ENCODE measurements around the gene PPL. TPM values are rescaled to one million over a fixed set of nuclear protein-coding genes. Genes with fewer than 3 reads are reported as not detected.
"Not testable (repeated sequence)": the region's sequence is repeated elsewhere in the genome, so short reads cannot be mapped to it uniquely, and the experiment has no call there.

PPL gene
- total RNA-seq, 1 donor from 2014 or later: not detected

DNA sequence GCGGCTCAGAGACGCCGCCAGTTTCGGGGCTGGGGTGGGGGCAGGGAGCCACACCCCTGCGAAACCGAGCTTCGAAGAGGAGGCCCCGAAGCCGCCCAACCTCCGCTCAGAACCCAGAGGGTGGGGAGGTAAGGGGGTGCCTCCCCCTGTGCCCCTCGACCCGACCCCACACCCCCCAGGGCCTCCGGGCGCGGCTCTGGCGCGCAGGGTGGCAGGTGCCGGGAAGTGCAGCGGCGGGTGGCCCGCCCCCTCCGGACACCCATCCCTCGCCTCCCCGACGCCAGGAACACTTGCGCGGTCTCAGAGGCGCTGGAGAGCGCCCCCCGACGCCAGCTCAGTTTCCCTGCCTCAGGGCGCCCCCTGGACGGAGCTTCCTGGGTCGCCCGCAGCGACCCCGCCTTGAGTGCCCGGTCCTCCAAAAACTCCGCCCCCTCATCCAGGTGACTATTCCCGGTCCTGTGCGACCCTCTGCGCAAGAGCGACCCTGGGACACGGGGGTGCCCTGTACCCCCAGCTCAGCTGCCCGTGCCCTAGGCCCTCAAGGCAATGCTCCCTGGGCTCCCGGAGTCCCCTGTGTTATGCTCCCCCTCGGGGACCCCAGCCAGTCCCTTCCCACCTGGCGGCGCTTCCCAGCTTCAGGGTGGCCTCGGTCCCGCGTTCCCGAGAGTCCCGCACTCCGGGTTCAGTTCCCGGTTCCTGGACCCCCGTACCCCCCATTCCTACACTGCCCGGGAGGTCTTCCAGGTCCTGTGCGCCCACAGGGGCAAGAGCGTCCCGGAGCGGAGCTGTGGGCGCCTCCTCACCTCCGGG, 562 bp downstream of the PPL start:
- intact Hi-C loops (cut with micrococcal nuclease): no loop called here

DNA sequence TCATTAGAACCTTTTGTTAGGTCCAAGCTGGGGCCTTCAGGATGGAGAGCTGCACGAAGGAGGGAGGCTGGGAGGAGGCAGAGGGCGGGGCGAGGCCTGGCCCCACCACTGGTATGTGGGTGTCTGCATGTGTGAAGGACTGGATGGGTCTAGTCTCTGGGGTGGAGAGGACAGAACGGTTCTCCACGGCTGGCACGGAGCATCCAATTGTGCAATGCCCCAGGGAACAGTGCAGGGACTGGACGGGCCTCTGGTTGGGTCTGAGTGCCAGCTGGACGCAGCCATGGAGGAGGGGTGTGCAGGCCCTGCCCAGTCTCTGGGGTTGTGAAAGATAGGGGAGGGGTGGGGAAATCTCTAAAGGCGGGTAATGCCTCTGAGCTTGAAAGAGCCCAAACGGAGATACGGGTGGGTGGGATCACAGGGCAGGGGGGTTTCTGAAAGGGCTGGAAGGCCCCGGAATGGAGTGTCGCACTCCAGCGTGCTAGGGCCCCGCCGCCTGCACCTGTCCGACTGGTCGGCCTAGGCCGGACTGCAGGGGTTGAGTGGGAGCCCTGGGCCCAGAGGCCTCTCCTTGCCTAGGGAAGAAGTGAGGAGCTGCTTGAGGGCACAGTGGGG, 1.6 kb downstream of the PPL start:
- intact Hi-C loops (cut with micrococcal nuclease): no loop called here

DNA sequence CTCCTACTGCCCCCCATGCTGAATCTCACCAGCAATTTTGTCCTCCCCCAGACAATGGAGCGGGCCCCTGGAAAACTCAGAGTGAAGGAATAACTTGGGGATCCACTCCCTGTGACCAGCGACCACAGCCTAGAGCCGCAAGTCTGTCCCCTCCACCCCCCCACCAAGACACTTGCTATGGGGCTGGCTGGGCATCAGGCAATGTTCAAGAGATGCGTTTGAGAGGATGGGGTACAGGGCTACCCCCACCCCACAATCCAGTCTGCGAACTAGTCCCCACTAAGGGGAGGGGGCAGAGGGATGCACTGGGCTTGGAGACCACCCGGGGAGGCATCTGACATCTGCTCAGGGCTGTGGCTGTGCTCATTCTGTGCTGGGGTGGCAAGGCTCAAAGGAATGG, 2.4 kb downstream of the PPL start:
- intact Hi-C loops (cut with micrococcal nuclease): no loop called here

DNA sequence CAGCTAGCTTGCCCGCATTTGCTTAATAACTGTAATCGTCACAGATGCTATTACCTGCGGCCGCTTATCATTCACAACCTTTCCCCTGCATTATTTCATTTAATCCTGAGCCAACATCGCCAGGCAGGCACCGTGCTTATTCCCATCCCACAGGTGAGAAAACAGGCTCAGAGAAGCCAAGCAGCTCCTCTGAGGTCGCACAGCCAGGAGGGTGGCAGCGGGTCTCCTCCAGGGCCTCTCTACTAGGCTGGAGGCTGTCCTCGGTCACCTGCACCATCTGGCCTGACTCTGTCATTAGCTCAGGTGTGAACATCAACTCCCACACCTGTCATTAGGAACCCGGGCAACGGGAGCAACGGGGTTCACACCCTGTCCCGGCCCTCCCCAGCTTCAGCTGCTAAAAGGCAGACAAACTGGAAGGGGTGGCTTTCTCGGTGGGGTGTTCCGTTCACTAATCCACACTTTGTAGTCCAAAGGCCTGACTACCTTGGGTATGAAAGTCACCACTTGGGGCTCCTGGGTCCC, 3.0 kb downstream of the PPL start:
- intact Hi-C loops (cut with micrococcal nuclease): no loop called here

DNA sequence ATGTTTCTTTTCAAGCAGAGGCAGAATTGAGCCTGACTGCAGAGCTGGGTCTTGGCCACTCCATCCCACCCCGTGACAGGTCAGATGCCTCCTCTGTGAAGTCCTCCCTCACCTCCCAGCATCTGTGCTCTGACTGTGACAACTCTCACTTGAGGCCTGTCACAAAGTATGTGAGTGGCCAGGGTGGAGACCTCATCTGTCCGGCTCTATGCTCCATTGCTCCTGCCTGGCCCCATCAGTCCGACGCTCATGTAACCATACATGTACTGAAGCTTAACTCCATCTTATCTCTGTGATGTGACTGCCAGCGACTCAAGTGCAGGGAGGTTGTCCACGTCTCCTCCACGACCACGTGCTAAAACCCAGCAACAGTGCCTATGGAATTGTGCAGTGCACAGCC, 3.5 kb downstream of the PPL start:
- intact Hi-C loops (cut with micrococcal nuclease): no loop called here

DNA sequence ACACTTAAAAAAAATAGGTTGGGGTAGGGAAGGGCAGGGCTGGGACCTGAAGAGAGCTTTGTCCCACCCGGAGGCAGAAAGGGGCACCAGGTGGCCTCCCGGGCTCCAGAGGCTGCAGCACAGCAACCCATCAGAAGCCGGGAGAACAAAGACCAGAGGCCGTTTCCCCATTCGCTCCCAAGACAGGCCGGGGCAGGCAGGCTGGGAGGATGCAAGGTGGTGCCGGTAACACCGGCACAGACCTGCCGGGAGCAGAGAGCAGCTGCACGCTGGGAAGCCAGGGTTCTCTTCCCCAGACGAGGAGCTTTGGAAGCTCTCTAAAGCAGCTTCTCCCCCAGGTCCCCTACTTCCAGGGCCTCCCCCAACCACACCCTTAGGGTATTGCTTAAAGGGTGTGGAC, 5.6 kb downstream of the PPL start:
- intact Hi-C loops (cut with micrococcal nuclease): no loop called here

DNA sequence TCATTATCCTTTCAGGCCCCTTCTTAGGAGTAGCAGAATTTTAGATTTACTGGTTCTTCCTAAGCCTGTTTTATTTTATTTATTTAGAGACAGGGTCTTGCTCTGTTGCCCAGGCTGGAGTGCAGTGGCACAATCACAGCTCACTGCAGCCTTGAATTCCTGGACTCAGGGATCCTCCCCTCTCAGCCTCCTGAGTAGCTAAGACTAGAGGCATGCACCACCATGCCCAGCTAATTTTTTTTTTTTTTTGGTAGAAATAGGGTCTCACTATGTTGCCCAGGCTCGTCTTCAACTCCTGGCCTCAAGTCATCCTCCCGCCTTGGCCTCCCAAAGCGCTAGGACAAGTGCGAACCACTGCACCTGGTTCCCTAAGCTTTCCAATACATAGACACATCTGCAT, 7.3 kb downstream of the PPL start:
- intact Hi-C loops (cut with micrococcal nuclease): not testable (repeated sequence)

DNA sequence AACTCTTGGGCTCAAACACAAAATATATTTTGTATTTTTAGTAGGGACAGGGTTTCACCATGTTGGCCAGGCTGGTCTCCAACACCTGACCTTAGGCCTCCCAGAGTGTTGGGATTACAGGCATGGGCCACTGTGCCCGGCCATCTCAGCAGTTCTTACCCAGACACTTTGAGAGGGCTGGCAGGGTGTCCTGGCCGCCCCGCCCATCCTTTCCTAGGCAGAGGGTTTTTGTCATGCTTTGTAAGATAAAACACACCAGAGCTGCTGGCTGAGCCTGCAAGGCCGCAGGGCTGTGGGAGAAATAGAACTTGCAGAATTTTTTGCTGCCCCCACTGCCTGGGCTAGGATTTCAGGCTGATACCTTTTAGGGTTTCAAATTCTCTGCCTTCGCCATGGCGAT, 8.7 kb downstream of the PPL start:
- intact Hi-C loops (cut with micrococcal nuclease): no loop called here

DNA sequence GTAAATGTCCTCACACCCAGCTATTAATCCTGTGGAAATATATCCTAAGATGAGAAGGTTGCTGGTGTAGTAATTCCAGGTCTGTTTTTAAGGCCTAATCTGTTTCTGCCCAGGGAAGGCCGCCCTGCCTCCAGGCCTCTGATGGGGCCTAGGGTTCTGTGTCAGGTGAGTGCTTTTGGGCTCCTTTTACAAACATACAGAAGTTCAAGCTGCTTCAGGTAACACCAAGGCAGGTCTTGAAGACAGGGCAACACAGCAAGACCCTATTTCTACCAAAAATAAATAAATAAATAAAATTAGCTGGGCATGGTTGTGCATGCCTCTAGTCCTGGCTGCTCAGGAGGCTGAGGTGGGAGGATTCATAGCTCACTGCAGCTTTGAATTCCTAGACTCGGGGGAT, 9.3 kb downstream of the PPL start:
- intact Hi-C loops (cut with micrococcal nuclease): no loop called here

DNA sequence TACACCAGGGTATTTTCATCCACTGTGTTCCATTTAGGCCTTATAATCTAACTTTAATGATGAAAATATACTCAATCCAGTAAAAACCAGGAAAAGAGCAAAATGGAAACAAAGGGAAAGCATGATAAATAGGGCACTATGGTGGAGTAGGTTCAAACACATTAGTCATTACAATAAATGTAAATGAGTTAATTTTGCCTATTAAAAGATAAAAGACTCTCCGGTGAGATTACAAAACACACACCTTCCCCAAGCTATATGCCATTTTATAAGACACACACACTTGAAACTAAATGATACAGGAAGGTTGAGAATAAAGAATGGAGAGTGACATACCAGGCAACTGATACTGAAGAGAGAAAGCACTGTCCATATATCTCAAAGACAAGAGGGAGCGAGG, 10.0 kb downstream of the PPL start:
- intact Hi-C loops (cut with micrococcal nuclease): no loop called here

DNA sequence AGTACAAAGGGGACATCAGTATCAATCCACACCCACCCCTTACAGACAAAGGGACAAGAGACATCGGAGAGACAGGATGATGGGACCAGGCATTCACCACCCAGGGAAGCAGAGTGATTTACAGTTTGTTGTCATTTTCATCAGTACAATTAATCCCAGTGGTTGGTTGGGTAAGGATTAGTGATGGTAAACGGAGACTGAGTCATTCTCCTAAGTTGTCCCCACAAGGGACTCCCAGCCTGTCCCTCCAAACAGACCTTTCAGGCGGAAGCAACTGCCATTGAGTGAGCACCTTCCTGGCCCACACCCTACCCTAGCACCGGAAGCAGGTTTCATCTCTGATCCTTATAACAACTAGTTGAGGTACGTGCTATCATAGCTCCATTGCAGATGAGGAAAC, 11.2 kb downstream of the PPL start:
- intact Hi-C loops (cut with micrococcal nuclease): no loop called here

DNA sequence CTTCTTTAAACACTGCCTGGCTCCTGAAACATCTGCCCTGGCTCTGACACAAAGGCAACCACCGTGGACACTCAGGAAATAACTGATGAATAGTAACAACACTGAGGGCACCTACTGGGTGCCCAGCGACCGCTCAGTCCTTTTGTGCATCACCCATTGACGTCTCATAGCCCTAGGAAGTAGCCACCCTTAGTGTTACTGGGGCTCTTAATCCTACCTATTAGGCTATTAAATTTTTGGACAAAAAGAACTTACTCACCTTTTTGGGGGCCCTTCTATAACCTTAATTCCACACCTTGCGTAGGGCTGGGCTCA, 11.7 kb downstream of the PPL start:
- intact Hi-C loops (cut with micrococcal nuclease): no loop called here

DNA sequence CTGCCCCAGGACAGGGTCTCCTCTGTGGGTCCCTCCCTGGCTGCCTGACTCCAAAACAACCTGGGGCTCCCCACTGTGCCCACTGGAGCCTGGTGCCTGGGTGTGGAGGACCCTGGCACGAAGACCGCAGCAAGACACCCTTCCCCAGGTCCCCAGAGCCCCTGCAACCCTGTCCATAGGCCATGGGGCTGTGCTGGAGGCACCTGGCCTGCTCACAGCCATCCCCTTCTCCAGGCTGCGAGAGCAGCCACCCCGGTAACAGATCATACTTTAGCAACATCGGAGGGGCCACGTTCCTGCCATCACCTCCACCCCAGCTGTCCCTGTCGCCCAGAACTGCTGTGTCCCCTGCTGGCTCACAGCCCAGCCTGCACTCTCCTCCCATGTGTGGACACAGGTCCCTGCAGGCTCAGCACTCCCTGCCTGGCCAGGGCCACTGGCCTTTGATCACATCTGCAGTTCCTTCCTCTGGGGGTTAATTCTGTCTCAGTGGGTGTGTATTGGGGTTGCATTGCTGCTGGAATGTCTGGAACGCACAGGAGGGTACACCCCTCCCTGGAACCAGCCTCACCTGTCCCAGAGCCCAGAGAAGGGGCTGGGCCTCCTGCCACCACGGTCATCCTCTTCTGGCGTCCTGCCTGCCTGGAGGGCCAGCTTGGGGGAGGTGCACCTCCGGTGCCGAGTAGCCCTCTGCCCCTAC, 12.2 kb downstream of the PPL start:
- intact Hi-C loops (cut with micrococcal nuclease): no loop called here

DNA sequence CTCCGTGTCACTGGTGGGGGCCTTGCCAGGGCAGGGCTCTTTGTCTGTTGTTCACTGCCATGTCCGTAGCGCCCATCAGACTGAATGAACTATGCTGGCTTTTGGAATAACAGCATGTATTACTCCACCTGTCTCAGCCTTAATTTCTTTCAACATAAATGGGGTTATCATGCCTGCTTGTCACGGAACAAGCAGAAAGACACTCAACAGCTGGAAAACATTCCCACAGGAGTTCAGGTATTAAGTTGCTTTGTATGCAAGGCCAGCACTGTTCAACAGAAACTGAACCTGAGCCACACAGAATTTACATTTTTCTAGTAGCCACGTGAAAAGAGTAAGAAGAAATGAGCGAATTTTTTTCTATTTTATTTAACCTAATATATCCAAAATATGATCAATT, 13.1 kb downstream of the PPL start:
- intact Hi-C loops (cut with micrococcal nuclease): no loop called here

DNA sequence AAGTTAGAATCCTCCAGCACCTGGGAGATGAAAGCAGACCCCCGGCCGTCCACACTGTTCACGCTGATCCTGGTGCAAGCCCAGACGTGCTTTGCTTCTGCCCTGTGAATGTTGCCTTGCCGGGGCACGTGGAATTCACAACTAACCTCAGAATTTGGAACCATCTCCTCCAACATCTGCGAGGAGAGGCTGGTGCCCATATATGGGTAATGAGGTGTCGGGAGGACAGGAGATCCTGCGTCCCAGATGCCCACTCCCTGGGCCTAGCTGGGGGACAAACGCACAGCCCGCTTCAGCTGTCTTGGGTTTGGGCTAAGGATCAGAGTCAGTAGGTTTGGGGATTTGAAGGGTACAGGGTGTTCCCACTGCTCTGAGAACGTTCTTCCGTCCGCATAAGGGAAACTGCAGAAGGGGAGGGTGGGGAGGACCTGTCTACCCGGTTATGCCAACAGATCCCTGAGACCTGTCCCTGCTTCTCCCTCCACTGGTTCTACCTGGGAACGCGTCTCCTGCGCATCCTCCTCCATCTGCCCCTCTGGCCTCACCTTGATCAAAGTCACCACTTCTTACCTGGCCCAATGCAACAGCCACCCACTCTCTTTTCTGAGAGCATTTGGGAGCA, 14.1 kb downstream of the PPL start:
- intact Hi-C loops (cut with micrococcal nuclease): no loop called here

DNA sequence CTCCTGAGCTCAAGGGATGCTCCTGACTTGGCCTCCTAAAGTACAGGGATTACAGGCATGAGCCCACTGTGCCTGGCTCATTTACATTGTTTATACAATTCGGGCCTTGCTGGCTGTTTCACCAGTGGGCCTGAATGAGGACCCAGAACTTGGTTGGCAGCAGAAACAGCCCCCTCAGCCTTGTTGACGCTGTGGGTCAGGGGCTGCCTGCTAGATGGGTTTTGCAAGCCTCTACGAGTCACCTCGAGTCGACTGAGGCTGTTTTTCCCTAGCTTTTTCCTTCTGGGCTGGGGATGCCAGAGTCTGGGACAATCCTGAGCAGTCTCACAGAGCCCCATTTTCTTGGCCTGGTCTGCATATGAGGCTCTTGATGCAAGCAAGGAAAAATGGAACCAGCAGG, 16.1 kb downstream of the PPL start:
- intact Hi-C loops (cut with micrococcal nuclease): no loop called here

DNA sequence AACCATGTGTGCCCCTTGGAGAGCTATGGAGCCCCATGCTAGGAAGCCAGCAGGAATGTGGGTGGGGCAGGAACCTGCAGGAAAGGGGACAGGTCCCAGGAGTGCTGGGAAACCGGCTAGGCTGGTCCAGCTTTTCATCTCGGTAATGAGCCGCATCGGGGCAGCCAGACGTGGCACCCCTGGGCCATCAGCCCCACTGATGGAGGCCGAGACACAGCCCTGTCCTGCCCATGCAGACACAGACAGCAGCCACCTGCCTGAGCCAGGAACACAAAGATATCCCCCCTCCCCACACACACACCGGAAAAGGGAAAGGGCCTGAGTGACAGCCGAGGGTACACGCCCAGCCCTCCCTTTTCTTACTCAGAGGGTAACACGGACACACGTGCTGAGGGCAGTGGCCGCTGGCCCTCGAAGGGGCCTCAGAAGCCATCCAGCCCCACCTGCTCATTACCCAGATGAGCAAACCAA, 18.1 kb downstream of the PPL start:
- intact Hi-C loops (cut with micrococcal nuclease): no loop called here

DNA sequence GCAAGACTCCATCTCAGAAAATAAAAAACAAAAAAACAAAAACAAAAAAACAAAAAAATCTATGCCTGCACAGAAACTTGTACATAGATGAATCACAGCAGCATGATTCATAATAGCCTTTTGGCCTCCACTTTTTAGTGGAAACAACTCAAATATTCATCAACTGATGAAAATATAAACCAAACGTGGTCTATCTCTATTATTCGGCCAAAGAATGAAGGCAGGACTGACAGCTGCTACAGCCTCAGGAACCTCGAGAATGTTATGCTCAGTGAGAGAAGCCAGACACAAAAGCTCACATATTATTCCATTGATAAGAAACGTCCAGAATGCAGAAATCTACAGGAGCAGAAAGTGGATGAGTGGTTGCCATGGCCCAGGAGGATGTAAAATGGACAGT, 19.8 kb downstream of the PPL start:
- intact Hi-C loops (cut with micrococcal nuclease): no loop called here

DNA sequence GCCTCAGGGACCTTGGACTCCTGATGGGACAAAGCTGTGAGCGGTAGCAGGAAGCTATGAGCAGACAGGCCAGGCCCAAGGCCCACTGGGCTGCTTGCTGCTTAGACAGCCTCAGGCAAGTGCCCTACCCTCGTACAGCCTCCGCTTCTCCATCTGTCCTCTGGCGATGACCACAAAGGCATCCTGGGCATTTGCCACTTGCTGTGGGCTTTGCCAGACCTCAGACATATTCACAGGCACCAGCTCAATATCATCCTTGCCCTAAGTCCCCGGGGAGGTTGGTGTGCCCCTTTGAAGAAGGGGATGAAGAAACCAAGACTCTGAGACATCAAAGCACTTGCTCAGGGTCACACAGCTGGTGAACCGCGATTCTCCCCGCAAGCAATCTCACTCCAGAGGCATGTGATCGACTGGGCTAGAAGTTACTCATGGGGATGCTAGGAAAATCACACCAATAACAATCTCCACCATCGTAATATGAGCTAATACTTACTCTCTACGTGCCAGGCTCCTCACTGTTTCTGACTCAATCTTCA, 21.7 kb downstream of the PPL start:
- intact Hi-C loops (cut with micrococcal nuclease): no loop called here

DNA sequence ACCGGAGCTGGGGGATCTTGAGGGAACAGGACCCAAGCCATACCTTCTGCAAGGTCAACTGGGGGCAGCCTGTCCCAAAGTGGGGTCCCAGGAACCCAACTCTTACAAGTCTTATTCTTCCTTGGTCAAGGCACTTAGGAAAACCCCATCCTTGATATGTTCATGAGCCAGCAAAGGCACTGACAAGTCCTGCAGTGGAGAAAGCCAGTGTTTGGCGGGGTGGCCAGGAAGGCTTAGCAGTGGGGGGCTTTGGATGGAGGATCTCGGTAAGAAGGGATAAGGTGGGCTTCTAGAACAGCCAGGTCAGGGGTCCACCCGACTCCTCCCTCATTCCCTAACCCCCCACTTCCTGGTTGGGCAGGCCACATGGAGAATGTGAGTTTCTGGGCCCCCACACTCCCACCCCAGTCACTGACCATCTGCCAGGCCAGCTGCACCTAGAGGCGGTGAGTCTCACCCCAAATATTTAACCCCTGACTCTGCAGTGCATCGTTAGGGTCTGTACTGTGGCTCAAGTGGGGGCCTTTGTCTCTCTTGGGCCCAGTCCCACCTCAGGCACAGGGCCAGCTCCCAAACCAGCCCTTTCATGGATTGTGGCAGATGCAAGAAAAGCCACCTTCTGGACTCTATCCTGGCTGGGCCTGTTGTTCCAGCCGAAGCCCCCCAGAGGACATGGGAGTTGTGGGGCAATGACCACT, 22.3 kb downstream of the PPL start:
- intact Hi-C loops (cut with micrococcal nuclease): no loop called here

All from T-helper 1 cell treated with Interleukin-12 subunit alpha and Interleukin-12 subunit beta and Interleukin-4 antibody, amounts not matched to agents 30 ng/mL and 1 ng/mL, for 36 hours (primary cell).